ENCODE data around the gene NLK. TPM values are rescaled to one million over a fixed set of nuclear protein-coding genes. Genes with fewer than 3 reads are reported as not detected.

NLK gene
- total and polyA plus RNA-seq, 2 of the 13 experiments (the other 11 are each of a cell fraction or from before 2014, with no cell fraction given): 13.4 to 14.6 TPM

DNA sequence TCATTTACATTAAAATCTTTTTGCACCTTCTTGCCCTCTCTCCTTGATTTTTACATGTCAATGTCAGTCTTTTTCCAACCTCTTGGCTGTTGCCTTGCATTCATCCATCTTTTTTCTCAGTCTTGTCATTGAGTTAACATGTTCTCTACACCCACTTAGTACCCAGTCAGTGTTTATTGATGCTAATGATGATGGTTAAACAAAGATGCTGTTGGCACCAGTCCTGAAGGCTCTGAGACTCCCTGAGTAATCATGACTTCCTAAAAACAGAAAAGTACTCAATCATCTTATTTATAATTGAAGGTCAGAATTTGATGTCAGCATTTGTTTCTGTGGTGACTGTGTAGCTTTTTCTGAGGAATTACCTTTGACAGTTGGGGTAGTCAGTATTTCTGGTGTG, 104.5 kb downstream of the NLK start (continued):
- TF ChIP-seq, protein P1, sequence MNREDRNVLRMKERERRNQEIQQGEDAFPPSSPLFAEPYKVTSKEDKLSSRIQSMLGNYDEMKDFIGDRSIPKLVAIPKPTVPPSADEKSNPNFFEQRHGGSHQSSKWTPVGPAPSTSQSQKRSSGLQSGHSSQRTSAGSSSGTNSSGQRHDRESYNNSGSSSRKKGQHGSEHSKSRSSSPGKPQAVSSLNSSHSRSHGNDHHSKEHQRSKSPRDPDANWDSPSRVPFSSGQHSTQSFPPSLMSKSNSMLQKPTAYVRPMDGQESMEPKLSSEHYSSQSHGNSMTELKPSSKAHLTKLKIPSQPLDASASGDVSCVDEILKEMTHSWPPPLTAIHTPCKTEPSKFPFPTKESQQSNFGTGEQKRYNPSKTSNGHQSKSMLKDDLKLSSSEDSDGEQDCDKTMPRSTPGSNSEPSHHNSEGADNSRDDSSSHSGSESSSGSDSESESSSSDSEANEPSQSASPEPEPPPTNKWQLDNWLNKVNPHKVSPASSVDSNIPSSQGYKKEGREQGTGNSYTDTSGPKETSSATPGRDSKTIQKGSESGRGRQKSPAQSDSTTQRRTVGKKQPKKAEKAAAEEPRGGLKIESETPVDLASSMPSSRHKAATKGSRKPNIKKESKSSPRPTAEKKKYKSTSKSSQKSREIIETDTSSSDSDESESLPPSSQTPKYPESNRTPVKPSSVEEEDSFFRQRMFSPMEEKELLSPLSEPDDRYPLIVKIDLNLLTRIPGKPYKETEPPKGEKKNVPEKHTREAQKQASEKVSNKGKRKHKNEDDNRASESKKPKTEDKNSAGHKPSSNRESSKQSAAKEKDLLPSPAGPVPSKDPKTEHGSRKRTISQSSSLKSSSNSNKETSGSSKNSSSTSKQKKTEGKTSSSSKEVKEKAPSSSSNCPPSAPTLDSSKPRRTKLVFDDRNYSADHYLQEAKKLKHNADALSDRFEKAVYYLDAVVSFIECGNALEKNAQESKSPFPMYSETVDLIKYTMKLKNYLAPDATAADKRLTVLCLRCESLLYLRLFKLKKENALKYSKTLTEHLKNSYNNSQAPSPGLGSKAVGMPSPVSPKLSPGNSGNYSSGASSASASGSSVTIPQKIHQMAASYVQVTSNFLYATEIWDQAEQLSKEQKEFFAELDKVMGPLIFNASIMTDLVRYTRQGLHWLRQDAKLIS (CRISPR knock-in tag; IDR thresholded peaks at IDR 0.05): no peak
- TF ChIP-seq ZBTB1 (CRISPR knock-in tag; IDR thresholded peaks at IDR 0.05; ENCODE audit: borderline replicate concordance): no peak

- H3K27ac ChIP-seq (ENCODE audit: extremely low read length, insufficient read depth, low read length): no peak overlapping the region
- no peak for FAIRE-seq
- no peak overlapping the region for H3K4me3 ChIP-seq (replicated peaks in 1 of 3; ENCODE audit: insufficient read depth in 1 of 3, low read depth in 2 of 3, low read length in 3 of 3)
- intact Hi-C loops (cut with micrococcal nuclease; ENCODE audit: unreplicated experiment): no loop called here
- ChIA-PET POLR2A (no interaction called here), CTCF (ENCODE audit: low intra/inter-chr PET ratio, low total read pairs) (no interaction called here)
- no TSS peak for BruUV-seq (replicated peaks)
- no peaks in the 10 kb centered on the region for H3K9me3 ChIP-seq (ENCODE audit: low read length)
- 92% methylated on average over 1 of the region's 1 CpG for WGBS (ENCODE audit: low lambda C conversion rate)
- H3K4me2 ChIP-seq (ENCODE audit: low read depth, low read length): no peak overlapping the region
- H2AFZ ChIP-seq (ENCODE audit: low read length): no peak overlapping the region
- no peaks in the 10 kb centered on the region for H3K27me3 ChIP-seq (ENCODE audit: control insufficient read depth in 1 of 2, insufficient read depth in 2 of 2, low read length in 2 of 2)
- no peaks in the 10 kb centered on the region for H3K4me1 ChIP-seq (ENCODE audit: insufficient read depth, low read length)
- in situ Hi-C loops (cut with HindIII; ENCODE audit: extremely low pct_ligation_motif_present, low pct_unique_long_range_greater_than_20kb): no loop called here
- DNase-seq (ENCODE audit: low spot score): no peak
- no peaks in the 10 kb centered on the region for H3K79me2 ChIP-seq (ENCODE audit: insufficient read depth, low read length)
- ATAC-seq: no peak
- H3K9ac ChIP-seq (ENCODE audit: insufficient read depth, low read depth, low read length): no peak overlapping the region
- no peaks in the 10 kb centered on the region for H4K20me1 ChIP-seq (ENCODE audit: insufficient read depth, low read length)
- no peaks in the 10 kb centered on the region for H3K36me3 ChIP-seq (replicated peaks in 1 of 2; ENCODE audit: control insufficient read depth in 1 of 2, insufficient read depth in 2 of 2, low read length in 2 of 2)
- no peak for TF ChIP-seq BHLHE40 (IDR thresholded peaks at IDR 0.05; ENCODE audit: low read length)
- TF ChIP-seq, protein P2, sequence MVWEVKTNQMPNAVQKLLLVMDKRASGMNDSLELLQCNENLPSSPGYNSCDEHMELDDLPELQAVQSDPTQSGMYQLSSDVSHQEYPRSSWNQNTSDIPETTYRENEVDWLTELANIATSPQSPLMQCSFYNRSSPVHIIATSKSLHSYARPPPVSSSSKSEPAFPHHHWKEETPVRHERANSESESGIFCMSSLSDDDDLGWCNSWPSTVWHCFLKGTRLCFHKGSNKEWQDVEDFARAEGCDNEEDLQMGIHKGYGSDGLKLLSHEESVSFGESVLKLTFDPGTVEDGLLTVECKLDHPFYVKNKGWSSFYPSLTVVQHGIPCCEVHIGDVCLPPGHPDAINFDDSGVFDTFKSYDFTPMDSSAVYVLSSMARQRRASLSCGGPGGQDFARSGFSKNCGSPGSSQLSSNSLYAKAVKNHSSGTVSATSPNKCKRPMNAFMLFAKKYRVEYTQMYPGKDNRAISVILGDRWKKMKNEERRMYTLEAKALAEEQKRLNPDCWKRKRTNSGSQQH (CRISPR knock-in tag; IDR thresholded peaks at IDR 0.05; ENCODE audit: low read depth): no peak
- TF ChIP-seq BORCS8-MEF2B (CRISPR knock-in tag; IDR thresholded peaks at IDR 0.05): no peak
- no peak for TF ChIP-seq ZBTB40 (IDR thresholded peaks at IDR 0.05)
- no peak for TF ChIP-seq ZBTB40 (CRISPR knock-in tag; IDR thresholded peaks at IDR 0.05)
- TF ChIP-seq NCOA5 (CRISPR knock-in tag; IDR thresholded peaks at IDR 0.05): no peak
Measured at GRCh38 chr17:28151001-28151400, 108.5 kb downstream of the NLK start.
